Vagina (tissue), 2 donors: Measurements from ENCODE around the gene RSPH1. TPM values are rescaled to one million over a fixed set of nuclear protein-coding genes. Genes with fewer than 3 reads are reported as not detected.

Experiments used
- DNase-seq, 2 donors: peaks; one replicate each; pipeline ENCODE4 v3.0.0-alpha.2; 2017; ENCODE audit errors: extremely low spot score in 2 of 2
- H3K27ac ChIP-seq: fragments of 200-600 bp; sonication (generic); one replicate; pipeline ENCODE4 v1.5.1; 2019
- H3K27me3 ChIP-seq: fragments of 200-600 bp; sonication (generic); one replicate; pipeline ENCODE4 v1.5.1; 2019
- H3K36me3 ChIP-seq, 2 donors: fragments of 200-600 bp; sonication (generic); one replicate each; pipeline ENCODE4 v1.5.1; 2017 to 2019
- H3K4me1 ChIP-seq: fragments of 200-600 bp; sonication (generic); one replicate; pipeline ENCODE4 v1.5.1; 2019
- H3K4me3 ChIP-seq, 2 donors: fragments of 200-600 bp; sonication (generic); 1 replicate in 1 of 2; 2 replicates in 1 of 2; pipeline ENCODE4 v1.5.1; 2016 to 2019
- H3K9me3 ChIP-seq: fragments of 200-600 bp; sonication (generic); one replicate; pipeline ENCODE4 v1.5.1; 2019
- CTCF ChIP-seq, 3 experiments: fragments of 450-650 bp in 2 of 3; fragments of 200-600 bp in 1 of 3; sonication (generic) in 1 of 3; IDR thresholded peaks; one replicate each; pipeline ENCODE4 v1.5.1; 2017 to 2019; ENCODE audit warnings: antibody characterized with exemption in 3 of 3, mild to moderate bottlenecking in 2 of 3, moderate library complexity in 2 of 3
- POLR2A ChIP-seq, 2 donors: fragments of 450-650 bp; IDR thresholded peaks; one replicate each; pipeline ENCODE4 v1.6.1; 2017; ENCODE audit warnings: antibody characterized with exemption in 2 of 2, mild to moderate bottlenecking in 2 of 2, moderate library complexity in 2 of 2
- POLR2AphosphoS5 ChIP-seq, 2 donors: sonication (generic); formaldehyde crosslinking; IDR thresholded peaks; one replicate each; pipeline ENCODE4 v1.9.0; 2017; ENCODE audit warnings: antibody characterized with exemption in 2 of 2, mild to moderate bottlenecking in 2 of 2, low read depth in 1 of 2; ENCODE audit not compliant: insufficient read depth in 1 of 2
- intact Hi-C: fragments of 100-400 bp; cut with DNase I; formaldehyde crosslinking; loops from one replicate; pipeline ENCODE4 v1.15.1; 2023
- total RNA-seq: library from RNA; depleted of rRNA; stranded (reverse); fragments of >200 nt; gene quantifications from one replicate; pipeline ENCODE4 v1.2.3, GENCODE V29; 2016

Gene RSPH1
- total RNA-seq, 1 donor from 2014 or later: not detected

DNA sequence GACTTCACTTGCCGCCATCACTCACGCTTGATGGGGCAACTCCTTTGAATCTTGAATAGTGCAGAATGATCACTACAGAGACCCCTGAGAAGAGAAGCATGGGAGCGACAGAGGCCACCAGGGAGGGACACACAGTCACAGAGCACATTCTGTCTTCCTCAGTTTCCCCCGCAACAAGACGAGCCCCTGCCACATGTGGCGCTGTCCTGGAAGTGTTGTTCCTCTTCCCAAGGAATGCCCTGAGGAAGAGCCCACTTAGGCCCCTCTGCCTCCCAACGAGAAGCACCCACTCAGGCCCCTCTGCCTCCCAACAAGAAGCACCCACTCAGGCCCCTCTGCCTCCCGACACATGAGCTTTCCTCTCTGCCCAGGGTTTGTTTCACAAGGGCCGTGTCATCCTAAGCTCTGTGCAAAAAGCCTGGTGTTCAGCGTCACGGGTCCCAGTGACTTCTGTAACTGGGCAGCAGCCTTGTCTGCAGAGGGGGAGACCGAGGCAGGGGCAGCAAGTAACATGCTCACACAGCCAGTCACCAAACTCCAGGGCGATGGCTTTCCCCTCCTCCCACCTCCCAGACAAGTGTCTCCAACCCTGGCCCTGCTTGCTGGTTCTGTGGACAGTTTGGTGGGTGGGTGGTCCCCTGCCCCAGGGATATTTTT is 37.4 kb upstream of the RSPH1 start:
- DNase-seq: no peak
- Histone ChIP-seq H3K9me3 (no peaks in the 10 kb centered on the region), H3K27me3 (no peaks in the 10 kb centered on the region), H3K27ac (peak overlapping the region; percentile 33), H3K4me3 (no peak overlapping the region), H3K4me1 (peaks cover 8% of the 10 kb centered on the region), H3K36me3 (peaks cover 0 to 10% of the 10 kb centered on the region in 2 donors)
- intact Hi-C loops: no loop called here
- TF ChIP-seq POLR2A (IDR thresholded peaks at IDR 0.05) (no peak), CTCF (IDR thresholded peaks at IDR 0.05) (no peak), POLR2AphosphoS5 (IDR thresholded peaks at IDR 0.05; ENCODE audit: insufficient read depth in 1 of 2, low read depth in 1 of 2) (no peak)

GRCh38 chr21:42532466-42533181 is 36.6 kb upstream of the RSPH1 start:
- Histone ChIP-seq H3K4me1 (peaks cover 8% of the 10 kb centered on the region), H3K4me3 (no peak overlapping the region), H3K36me3 (peaks cover 0 to 10% of the 10 kb centered on the region in 2 donors), H3K9me3 (no peaks in the 10 kb centered on the region), H3K27ac (peak overlapping the region; percentile 33), H3K27me3 (no peaks in the 10 kb centered on the region)
- DNase-seq: no peak
- peak; percentile 50 to 61 for TF ChIP-seq POLR2AphosphoS5 (IDR thresholded peaks at IDR 0.05; ENCODE audit: insufficient read depth in 1 of 2, low read depth in 1 of 2)
- TF ChIP-seq POLR2A (IDR thresholded peaks at IDR 0.05): no peak
- intact Hi-C loops: no loop called here

DNA sequence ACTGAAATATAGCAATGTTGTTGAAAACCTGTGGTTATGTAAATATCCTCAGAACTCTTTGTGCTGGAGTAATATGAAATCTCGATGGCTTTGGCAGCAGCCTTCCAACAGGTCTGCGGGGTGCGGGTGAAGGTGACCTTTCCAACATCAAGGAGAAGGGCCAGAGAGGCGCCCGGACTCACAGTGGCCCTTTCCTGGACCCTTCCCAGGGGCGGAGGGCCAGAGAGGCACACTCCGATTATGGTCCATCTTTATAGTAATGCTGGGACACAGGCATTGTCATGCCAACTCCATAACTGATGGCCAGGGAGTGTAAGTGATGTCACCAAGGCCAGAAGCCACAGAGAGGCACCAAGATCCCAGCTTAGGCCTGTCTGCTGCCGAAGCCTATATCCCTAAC is 35.7 kb upstream of the RSPH1 start:
- intact Hi-C loops: no loop called here
- Histone ChIP-seq H3K36me3 (peaks cover 0 to 10% of the 10 kb centered on the region in 2 donors), H3K4me3 (no peak overlapping the region), H3K27me3 (no peaks in the 10 kb centered on the region), H3K27ac (no peak overlapping the region), H3K4me1 (peaks cover 8% of the 10 kb centered on the region), H3K9me3 (no peaks in the 10 kb centered on the region)
- no peak for TF ChIP-seq CTCF (IDR thresholded peaks at IDR 0.05)
- TF ChIP-seq POLR2A (IDR thresholded peaks at IDR 0.05): no peak
- no peak for TF ChIP-seq POLR2AphosphoS5 (IDR thresholded peaks at IDR 0.05; ENCODE audit: insufficient read depth in 1 of 2, low read depth in 1 of 2)
- no peak for DNase-seq

DNA sequence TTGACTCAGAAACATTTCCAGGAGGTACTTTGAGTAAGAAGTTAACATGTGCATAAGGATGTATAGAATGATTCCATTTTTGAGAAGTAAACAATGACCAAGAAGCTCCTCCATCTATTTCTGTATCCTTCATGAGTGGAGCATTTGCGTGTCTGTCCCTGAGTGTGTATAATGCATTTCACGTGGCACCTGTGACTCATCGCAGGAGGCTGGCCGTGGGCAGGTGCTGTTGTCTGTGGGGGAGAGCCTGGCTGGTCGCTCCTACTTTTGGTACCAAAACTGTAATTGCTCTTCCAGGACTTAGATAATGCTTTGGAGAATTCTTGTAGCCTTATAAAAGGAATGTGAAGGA is 34.1 kb upstream of the RSPH1 start:
- DNase-seq: no peak
- H3K4me1 ChIP-seq: peaks cover 15% of the 10 kb centered on the region

More for the DNA sequence above, 34.1 kb upstream of the RSPH1 start:
- no peak for TF ChIP-seq CTCF (IDR thresholded peaks at IDR 0.05)
- TF ChIP-seq POLR2AphosphoS5 (IDR thresholded peaks at IDR 0.05; ENCODE audit: insufficient read depth in 1 of 2, low read depth in 1 of 2): no peak
- no peak for TF ChIP-seq POLR2A (IDR thresholded peaks at IDR 0.05)
- Histone ChIP-seq H3K9me3 (no peaks in the 10 kb centered on the region), H3K27me3 (no peaks in the 10 kb centered on the region), H3K4me3 (no peak overlapping the region), H3K27ac (no peak overlapping the region), H3K36me3 (no peaks in the 10 kb centered on the region)
- intact Hi-C loops: no loop called here
